IMR-90 (cell line): ENCODE measurements around the gene ZNF277.

ENCODE experiments used
- CEBPB ChIP-seq: IDR thresholded peaks from 2 replicates; pipeline ENCODE4 v1.6.1; 2012; ENCODE audit warnings: low read depth, low read length, improper control_type of control experiment
- CHD1 ChIP-seq: IDR thresholded peaks from 2 replicates; pipeline ENCODE4 v1.6.1; 2012; ENCODE audit warnings: low read depth, low read length, improper control_type of control experiment
- FOS ChIP-seq: fragments of 150-350 bp; IDR thresholded peaks from 2 replicates; pipeline ENCODE4 v1.6.1; 2016; ENCODE audit warnings: low read depth, low read length
- MXI1 ChIP-seq: IDR thresholded peaks from 2 replicates; pipeline ENCODE4 v1.6.1; 2012; ENCODE audit warnings: low read depth, mild to moderate bottlenecking, low read length, moderate library complexity, borderline replicate concordance
- POLR2A ChIP-seq: IDR thresholded peaks from 2 replicates; pipeline ENCODE4 v1.6.1; 2012; ENCODE audit warnings: mild to moderate bottlenecking, low read depth, low read length
- RCOR1 ChIP-seq: IDR thresholded peaks from 2 replicates; pipeline ENCODE4 v1.6.1; 2012; ENCODE audit warnings: mild to moderate bottlenecking, low read length, improper control_type of control experiment; ENCODE audit not compliant: insufficient replicate concordance
- TF ChIP-seq, protein P1 (sequence below): conservative IDR thresholded peaks from 2 replicates; pipeline ENCODE4 v1.5.1; 2012; ENCODE audit warnings: mild to moderate bottlenecking, low read depth, low read length, improper control_type of control experiment
- TF ChIP-seq, protein P2 (sequence below): fragments of 150-350 bp; IDR thresholded peaks from 2 replicates; pipeline ENCODE4 v1.6.1; 2017; ENCODE audit warnings: mild to moderate bottlenecking, antibody characterized with exemption, low read length, low read depth

DNA sequence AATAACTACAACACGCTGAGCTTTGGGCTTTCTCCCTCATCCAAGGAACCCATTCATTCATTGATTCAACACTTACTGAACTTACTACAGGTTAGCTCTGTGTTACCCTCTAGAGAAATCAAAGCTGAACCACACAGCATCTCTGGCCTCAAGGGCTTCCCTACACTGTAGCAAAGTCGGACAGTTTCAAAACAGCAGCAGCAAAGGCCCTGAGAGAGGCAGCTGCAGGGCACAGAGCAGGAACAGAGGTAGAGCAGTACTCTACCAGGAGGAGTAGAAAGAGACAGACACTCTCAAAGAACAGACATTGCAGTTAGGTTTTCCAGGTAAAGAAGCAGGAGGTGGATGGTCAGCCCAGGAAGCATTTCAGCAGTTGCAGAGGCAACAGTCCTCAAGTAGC is 16.4 kb upstream of the ZNF277 start:
- TF ChIP-seq, protein P1, sequence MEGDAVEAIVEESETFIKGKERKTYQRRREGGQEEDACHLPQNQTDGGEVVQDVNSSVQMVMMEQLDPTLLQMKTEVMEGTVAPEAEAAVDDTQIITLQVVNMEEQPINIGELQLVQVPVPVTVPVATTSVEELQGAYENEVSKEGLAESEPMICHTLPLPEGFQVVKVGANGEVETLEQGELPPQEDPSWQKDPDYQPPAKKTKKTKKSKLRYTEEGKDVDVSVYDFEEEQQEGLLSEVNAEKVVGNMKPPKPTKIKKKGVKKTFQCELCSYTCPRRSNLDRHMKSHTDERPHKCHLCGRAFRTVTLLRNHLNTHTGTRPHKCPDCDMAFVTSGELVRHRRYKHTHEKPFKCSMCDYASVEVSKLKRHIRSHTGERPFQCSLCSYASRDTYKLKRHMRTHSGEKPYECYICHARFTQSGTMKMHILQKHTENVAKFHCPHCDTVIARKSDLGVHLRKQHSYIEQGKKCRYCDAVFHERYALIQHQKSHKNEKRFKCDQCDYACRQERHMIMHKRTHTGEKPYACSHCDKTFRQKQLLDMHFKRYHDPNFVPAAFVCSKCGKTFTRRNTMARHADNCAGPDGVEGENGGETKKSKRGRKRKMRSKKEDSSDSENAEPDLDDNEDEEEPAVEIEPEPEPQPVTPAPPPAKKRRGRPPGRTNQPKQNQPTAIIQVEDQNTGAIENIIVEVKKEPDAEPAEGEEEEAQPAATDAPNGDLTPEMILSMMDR, result no peak
- TF ChIP-seq POLR2A (no peak), FOS (no peak), RCOR1 (no peak), MXI1 (no peak), CEBPB (no peak), CHD1 (no peak)
- TF ChIP-seq, protein P2, sequence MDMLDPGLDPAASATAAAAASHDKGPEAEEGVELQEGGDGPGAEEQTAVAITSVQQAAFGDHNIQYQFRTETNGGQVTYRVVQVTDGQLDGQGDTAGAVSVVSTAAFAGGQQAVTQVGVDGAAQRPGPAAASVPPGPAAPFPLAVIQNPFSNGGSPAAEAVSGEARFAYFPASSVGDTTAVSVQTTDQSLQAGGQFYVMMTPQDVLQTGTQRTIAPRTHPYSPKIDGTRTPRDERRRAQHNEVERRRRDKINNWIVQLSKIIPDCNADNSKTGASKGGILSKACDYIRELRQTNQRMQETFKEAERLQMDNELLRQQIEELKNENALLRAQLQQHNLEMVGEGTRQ, result no peak
